SK-N-SH treated with all-trans-retinoic acid at 6 μM for 48 hours (cell line): Measurements from ENCODE around the gene XKR8.

Experiments
- ARNTL ChIP-seq: fragments of 450-650 bp; formaldehyde crosslinking; IDR thresholded peaks from 2 replicates; pipeline ENCODE4 v1.5.0; 2020; ENCODE audit warnings: low read depth, mild to moderate bottlenecking, moderate library complexity, borderline replicate concordance
- BACH2 ChIP-seq: fragments of 250-450 bp; sonication (Bioruptor Pico); IDR thresholded peaks from 2 replicates; pipeline ENCODE4 v1.9.0; 2021; ENCODE audit warnings: mild to moderate bottlenecking, borderline replicate concordance
- OSR1 ChIP-seq: fragments of 250-450 bp; sonication (Bioruptor Pico); IDR thresholded peaks from 2 replicates; pipeline ENCODE4 v1.8.0; 2022; ENCODE audit warnings: moderate library complexity, mild to moderate bottlenecking, inconsistent platforms
- PATZ1 ChIP-seq: fragments of 250-450 bp; sonication (Bioruptor Pico); IDR thresholded peaks from 2 replicates; pipeline ENCODE4 v1.8.0; 2020; ENCODE audit warnings: mild to moderate bottlenecking, moderate library complexity, borderline replicate concordance
- RARB ChIP-seq: fragments of 250-450 bp; sonication (Bioruptor Pico); IDR thresholded peaks from 2 replicates; pipeline ENCODE4 v1.8.0; 2021; ENCODE audit warnings: mild to moderate bottlenecking, moderate library complexity
- TCF4 ChIP-seq: fragments of 250-450 bp; sonication (Bioruptor Pico); IDR thresholded peaks from 2 replicates; pipeline ENCODE4 v1.8.0; 2021; ENCODE audit warnings: mild to moderate bottlenecking, moderate library complexity, borderline replicate concordance
- ZFP30 ChIP-seq: fragments of 450-650 bp; formaldehyde crosslinking; IDR thresholded peaks from 2 replicates; pipeline ENCODE4 v1.5.0; 2022; ENCODE audit warnings: mild to moderate bottlenecking, moderate library complexity

- TF ChIP-seq OSR1 (no peak), ZFP30 (CRISPR knock-in tag) (no peak), TCF4 (CRISPR knock-in tag) (no peak), BACH2 (CRISPR knock-in tag) (no peak), RARB (CRISPR knock-in tag) (no peak), PATZ1 (CRISPR knock-in tag) (no peak), ARNTL (no peak)
Observed at GRCh38 chr1:27967106-27967883, 7.5 kb downstream of the XKR8 start.
